Measurements from ENCODE around the gene HCLS1.

DNA sequence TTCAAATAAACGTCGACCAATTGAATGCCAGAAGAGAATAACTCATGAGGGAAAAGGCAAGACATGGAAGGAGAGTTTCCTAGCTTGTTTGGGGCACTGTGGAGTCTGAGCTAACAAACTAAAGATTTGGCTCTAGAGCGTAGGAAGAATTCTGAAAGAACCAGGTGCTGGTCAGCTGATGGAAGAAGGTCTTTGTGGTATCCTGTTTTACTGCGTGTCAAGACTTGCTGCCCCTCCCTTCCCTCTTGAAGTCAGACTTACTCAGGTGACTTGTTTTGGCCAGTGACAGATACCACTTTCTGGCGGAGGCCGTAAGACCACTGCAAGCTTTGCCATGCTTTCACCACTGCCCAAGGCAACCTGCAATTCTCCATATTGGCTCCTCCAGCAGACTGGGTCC, 673 bp upstream of the HCLS1 start:
- TF ChIP-seq USF1 (IDR thresholded peaks at IDR 0.05; ENCODE audit: borderline replicate concordance, low read depth) = no peak
- TF ChIP-seq POLR2AphosphoS5 (IDR thresholded peaks at IDR 0.05; ENCODE audit: low read depth, low read length) = no peak
- no peak for TF ChIP-seq EP300 (IDR thresholded peaks at IDR 0.05; ENCODE audit: borderline replicate concordance in 1 of 2, low read depth in 1 of 2, low read length in 1 of 2)
- TF ChIP-seq, protein P1, sequence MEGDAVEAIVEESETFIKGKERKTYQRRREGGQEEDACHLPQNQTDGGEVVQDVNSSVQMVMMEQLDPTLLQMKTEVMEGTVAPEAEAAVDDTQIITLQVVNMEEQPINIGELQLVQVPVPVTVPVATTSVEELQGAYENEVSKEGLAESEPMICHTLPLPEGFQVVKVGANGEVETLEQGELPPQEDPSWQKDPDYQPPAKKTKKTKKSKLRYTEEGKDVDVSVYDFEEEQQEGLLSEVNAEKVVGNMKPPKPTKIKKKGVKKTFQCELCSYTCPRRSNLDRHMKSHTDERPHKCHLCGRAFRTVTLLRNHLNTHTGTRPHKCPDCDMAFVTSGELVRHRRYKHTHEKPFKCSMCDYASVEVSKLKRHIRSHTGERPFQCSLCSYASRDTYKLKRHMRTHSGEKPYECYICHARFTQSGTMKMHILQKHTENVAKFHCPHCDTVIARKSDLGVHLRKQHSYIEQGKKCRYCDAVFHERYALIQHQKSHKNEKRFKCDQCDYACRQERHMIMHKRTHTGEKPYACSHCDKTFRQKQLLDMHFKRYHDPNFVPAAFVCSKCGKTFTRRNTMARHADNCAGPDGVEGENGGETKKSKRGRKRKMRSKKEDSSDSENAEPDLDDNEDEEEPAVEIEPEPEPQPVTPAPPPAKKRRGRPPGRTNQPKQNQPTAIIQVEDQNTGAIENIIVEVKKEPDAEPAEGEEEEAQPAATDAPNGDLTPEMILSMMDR (IDR thresholded peaks at IDR 0.05) = no peak
- TF ChIP-seq, protein P2, sequence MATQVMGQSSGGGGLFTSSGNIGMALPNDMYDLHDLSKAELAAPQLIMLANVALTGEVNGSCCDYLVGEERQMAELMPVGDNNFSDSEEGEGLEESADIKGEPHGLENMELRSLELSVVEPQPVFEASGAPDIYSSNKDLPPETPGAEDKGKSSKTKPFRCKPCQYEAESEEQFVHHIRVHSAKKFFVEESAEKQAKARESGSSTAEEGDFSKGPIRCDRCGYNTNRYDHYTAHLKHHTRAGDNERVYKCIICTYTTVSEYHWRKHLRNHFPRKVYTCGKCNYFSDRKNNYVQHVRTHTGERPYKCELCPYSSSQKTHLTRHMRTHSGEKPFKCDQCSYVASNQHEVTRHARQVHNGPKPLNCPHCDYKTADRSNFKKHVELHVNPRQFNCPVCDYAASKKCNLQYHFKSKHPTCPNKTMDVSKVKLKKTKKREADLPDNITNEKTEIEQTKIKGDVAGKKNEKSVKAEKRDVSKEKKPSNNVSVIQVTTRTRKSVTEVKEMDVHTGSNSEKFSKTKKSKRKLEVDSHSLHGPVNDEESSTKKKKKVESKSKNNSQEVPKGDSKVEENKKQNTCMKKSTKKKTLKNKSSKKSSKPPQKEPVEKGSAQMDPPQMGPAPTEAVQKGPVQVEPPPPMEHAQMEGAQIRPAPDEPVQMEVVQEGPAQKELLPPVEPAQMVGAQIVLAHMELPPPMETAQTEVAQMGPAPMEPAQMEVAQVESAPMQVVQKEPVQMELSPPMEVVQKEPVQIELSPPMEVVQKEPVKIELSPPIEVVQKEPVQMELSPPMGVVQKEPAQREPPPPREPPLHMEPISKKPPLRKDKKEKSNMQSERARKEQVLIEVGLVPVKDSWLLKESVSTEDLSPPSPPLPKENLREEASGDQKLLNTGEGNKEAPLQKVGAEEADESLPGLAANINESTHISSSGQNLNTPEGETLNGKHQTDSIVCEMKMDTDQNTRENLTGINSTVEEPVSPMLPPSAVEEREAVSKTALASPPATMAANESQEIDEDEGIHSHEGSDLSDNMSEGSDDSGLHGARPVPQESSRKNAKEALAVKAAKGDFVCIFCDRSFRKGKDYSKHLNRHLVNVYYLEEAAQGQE (IDR thresholded peaks at IDR 0.05; ENCODE audit: low read depth, low read length) = no peak
- no peak for TF ChIP-seq SIN3A (IDR thresholded peaks at IDR 0.05; ENCODE audit: borderline replicate concordance, low read depth, low read length)
- TF ChIP-seq JUND (IDR thresholded peaks at IDR 0.05) = no peak
- no peak for TF ChIP-seq RCOR1 (IDR thresholded peaks at IDR 0.05; ENCODE audit: low read length)
